Measurements from ENCODE around the gene ZNF592. TPM values are rescaled to one million over a fixed set of nuclear protein-coding genes. Genes with fewer than 3 reads are reported as not detected.

ZNF592 gene
- polyA plus RNA-seq, 1 donor (not counting 4 experiments of a cell fraction or from before 2014, with no cell fraction given) = 4.1 TPM

DNA sequence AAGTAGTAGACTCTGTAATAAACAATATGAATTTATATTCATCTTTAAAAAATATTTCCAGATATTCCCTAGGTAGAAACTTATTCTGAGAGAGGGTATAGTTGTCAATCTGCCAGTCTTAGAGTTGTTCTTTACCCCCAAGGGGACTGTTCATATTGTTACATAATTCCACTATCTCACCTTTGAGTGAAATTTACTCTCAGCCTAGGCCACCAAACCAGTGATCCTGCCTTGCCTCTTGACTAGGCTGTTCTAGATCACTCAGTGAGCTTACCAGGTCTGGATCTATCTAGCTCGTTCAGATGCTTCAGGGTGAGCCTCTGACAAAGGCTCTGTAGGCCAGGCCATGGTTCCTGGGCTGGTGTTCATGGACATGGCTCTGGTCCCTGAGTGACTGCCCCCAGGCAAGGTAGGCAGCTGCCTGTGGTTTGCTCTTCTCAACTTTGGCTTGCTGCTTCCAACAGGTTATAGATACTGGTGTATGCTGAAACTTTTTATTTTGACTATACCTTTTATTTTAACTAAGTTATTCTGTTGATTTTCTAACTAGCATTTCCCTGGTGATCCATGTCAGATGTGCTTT lies 27.6 kb downstream of the ZNF592 start:
- Histone ChIP-seq H3K9me3 (ENCODE audit: control insufficient read depth, low read depth, low read length) (no peaks in the 10 kb centered on the region), H3K4me1 (ENCODE audit: control insufficient read depth, extremely low read depth, insufficient read depth, low read length) (no peaks in the 10 kb centered on the region), H3K4me2 (ENCODE audit: control insufficient read depth, extremely low read depth, insufficient read depth, low read depth, low read length) (no peak overlapping the region), H3K9ac (ENCODE audit: control insufficient read depth, extremely low read depth, insufficient read depth, low read length) (no peak overlapping the region), H3K9me1 (ENCODE audit: control insufficient read depth, extremely low read depth, insufficient read depth, low read length) (no peaks in the 10 kb centered on the region), H3K36me3 (ENCODE audit: control insufficient read depth in 2 of 2, extremely low read depth in 1 of 2, insufficient read depth in 2 of 2, low read length in 2 of 2) (peaks cover 0 to 10% of the 10 kb centered on the region in 2 experiments), H3K27ac (ENCODE audit: control insufficient read depth, insufficient read depth, low read length) (no peak overlapping the region), H2AFZ (ENCODE audit: control insufficient read depth, low read length) (no peak overlapping the region), H3K4me3 (ENCODE audit: control insufficient read depth in 2 of 3, extremely low read depth in 1 of 3, insufficient read depth in 2 of 3, low read depth in 1 of 3, low read length in 3 of 3) (no peak overlapping the region), H3K27me3 (ENCODE audit: control insufficient read depth, extremely low read depth, insufficient read depth, low read length) (no peaks in the 10 kb centered on the region), H4K20me1 (ENCODE audit: control insufficient read depth, extremely low read depth, insufficient read depth, low read length) (peaks cover 2% of the 10 kb centered on the region), H3K79me2 (ENCODE audit: control insufficient read depth, insufficient read depth, low read length) (peaks cover 38% of the 10 kb centered on the region)
- DNase-seq (ENCODE audit: low read depth, low spot score) (no peak), FAIRE-seq (no peak)
- dilution Hi-C loops (cut with MboI; ENCODE audit: extremely low pct_ligation_motif_present, low sequenced_read_pairs) = no loop called here
- no peak for TF ChIP-seq EZH2 (IDR thresholded peaks at IDR 0.05; ENCODE audit: low read length)
- TF ChIP-seq, protein P1, sequence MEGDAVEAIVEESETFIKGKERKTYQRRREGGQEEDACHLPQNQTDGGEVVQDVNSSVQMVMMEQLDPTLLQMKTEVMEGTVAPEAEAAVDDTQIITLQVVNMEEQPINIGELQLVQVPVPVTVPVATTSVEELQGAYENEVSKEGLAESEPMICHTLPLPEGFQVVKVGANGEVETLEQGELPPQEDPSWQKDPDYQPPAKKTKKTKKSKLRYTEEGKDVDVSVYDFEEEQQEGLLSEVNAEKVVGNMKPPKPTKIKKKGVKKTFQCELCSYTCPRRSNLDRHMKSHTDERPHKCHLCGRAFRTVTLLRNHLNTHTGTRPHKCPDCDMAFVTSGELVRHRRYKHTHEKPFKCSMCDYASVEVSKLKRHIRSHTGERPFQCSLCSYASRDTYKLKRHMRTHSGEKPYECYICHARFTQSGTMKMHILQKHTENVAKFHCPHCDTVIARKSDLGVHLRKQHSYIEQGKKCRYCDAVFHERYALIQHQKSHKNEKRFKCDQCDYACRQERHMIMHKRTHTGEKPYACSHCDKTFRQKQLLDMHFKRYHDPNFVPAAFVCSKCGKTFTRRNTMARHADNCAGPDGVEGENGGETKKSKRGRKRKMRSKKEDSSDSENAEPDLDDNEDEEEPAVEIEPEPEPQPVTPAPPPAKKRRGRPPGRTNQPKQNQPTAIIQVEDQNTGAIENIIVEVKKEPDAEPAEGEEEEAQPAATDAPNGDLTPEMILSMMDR (optimal IDR thresholded peaks at IDR 0.05 in 1 of 3, IDR thresholded peaks at IDR 0.05 in 1 of 3, conservative IDR thresholded peaks at IDR 0.05 in 1 of 3; ENCODE audit: extremely low read depth in 1 of 3, insufficient read depth in 2 of 3, low read length in 3 of 3) = no peak

DNA sequence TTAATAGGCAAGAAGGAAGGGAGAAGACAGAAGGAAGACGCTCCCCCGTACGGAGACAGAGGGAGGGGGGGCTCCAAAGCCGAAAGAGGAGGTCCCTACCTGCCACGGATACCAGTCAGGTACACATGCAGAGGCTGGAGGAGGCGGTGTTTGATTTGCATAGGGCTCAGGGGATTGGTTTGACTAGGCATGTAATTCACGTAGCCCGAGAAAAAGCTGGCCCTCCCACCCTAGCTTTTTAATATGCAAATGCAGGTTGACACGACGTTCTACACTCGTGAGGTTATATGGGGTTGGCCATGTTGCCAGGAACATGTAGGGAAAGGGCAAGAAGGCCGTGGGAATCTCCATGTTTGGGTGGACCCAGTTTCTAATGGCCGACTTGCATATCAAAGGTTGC lies 29.8 kb downstream of the ZNF592 start:
- Histone ChIP-seq H3K27me3 (ENCODE audit: control insufficient read depth, extremely low read depth, insufficient read depth, low read length) (no peaks in the 10 kb centered on the region), H3K79me2 (ENCODE audit: control insufficient read depth, insufficient read depth, low read length) (peaks cover 30% of the 10 kb centered on the region), H3K9me3 (ENCODE audit: control insufficient read depth, low read depth, low read length) (no peaks in the 10 kb centered on the region), H3K4me3 (ENCODE audit: control insufficient read depth in 2 of 3, extremely low read depth in 1 of 3, insufficient read depth in 2 of 3, low read depth in 1 of 3, low read length in 3 of 3) (no peak overlapping the region), H3K9me1 (ENCODE audit: control insufficient read depth, extremely low read depth, insufficient read depth, low read length) (no peaks in the 10 kb centered on the region), H3K4me1 (ENCODE audit: control insufficient read depth, extremely low read depth, insufficient read depth, low read length) (no peaks in the 10 kb centered on the region), H4K20me1 (ENCODE audit: control insufficient read depth, extremely low read depth, insufficient read depth, low read length) (peaks cover 2% of the 10 kb centered on the region), H3K36me3 (ENCODE audit: control insufficient read depth in 2 of 2, extremely low read depth in 1 of 2, insufficient read depth in 2 of 2, low read length in 2 of 2) (peaks cover 4 to 17% of the 10 kb centered on the region in 2 experiments), H2AFZ (ENCODE audit: control insufficient read depth, low read length) (no peak overlapping the region), H3K9ac (ENCODE audit: control insufficient read depth, extremely low read depth, insufficient read depth, low read length) (no peak overlapping the region), H3K27ac (ENCODE audit: control insufficient read depth, insufficient read depth, low read length) (no peak overlapping the region), H3K4me2 (ENCODE audit: control insufficient read depth, extremely low read depth, insufficient read depth, low read depth, low read length) (no peak overlapping the region)
- DNase-seq (ENCODE audit: low read depth, low spot score) = no peak
- dilution Hi-C loops (cut with MboI; ENCODE audit: extremely low pct_ligation_motif_present, low sequenced_read_pairs) = no loop called here
- no peak for TF ChIP-seq EZH2 (IDR thresholded peaks at IDR 0.05; ENCODE audit: low read length)
- TF ChIP-seq, protein P1 (optimal IDR thresholded peaks at IDR 0.05 in 1 of 3, IDR thresholded peaks at IDR 0.05 in 1 of 3, conservative IDR thresholded peaks at IDR 0.05 in 1 of 3; ENCODE audit: extremely low read depth in 1 of 3, insufficient read depth in 2 of 3, low read length in 3 of 3) = no peak
- FAIRE-seq = no peak

Data from keratinocyte (primary cell).